HG03575 (cell line): ENCODE results near the gene PIM3.

Experiments
- ATAC-seq: cut with Tn5 transposase; IDR thresholded peaks from one replicate; pipeline ENCODE4 v1.9.1; 2021; ENCODE audit not compliant: unreplicated experiment, insufficient number of reproducible peaks, low FRiP score; ENCODE audit errors: extremely low read depth

Gene PIM3

DNA sequence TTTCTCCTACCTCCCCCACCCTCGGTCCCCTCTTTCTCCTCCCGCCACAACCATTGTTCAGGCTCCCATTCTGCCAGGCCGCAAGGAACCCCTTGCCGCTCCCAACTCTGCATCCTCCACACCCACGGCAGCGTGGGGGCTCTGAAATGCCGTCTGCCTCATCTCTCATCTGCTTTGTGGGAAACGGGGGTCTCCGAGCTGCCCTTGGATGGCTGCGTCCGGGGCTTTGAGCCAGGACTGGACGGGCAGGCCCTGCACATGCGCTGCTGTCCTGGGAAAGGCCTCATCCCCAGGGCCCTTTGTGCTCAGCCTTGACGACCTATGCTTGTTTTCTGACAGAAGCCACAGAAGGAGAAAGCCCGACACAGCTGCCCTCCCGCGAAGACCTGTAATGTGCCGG, 33.7 kb upstream of the PIM3 start:
- no peak for ATAC-seq

DNA sequence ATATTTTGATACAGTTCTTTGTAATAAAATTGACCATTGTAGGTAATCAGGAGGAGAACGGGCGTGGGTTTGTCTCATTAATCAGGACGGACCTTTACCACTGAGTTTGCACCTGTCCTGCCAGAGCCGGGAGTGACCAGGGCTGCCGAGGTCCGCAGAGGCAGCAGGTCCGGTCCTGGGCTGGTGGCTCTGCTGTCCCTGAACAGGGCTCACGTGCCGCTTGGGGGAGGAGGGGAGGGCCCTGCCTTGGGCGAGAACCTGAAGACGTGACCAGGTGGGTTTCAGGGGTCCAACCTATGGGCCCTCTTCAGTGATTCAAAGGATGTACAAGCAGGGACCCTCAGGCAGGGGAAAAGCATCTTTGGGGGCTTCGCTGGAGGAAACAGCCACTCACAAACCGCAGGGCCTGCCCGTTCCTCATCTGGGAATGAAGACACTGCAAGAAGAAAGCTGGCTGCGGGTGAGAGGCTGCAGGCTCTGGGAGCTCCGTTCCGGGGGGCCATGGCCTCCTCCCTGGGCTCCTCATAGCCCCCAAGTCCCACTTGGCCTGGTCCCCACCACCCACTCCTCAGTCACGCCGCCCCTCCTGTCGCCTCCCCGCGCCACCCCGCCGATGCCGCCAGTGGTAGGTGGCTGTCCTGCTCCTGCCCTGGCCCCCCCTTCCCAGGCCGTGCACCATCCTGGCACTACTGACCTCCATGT, 32.9 kb upstream of the PIM3 start:
- no peak for ATAC-seq

DNA sequence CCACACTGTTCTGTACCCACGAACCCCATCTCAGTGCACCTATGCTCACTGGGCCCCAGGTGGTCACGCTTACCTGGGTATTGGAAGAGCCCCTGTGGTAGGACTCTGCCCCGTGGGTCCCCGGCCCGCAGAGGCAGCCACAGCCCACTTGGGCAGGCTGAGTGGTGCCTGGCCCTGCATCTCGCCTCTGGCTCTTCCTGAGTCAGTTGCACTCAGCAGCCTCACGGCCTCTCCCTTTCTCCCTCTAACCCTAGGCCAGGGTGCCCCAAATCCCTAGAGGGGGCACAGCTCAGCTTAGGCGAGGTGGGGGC, 32.4 kb upstream of the PIM3 start:
- ATAC-seq = no peak

DNA sequence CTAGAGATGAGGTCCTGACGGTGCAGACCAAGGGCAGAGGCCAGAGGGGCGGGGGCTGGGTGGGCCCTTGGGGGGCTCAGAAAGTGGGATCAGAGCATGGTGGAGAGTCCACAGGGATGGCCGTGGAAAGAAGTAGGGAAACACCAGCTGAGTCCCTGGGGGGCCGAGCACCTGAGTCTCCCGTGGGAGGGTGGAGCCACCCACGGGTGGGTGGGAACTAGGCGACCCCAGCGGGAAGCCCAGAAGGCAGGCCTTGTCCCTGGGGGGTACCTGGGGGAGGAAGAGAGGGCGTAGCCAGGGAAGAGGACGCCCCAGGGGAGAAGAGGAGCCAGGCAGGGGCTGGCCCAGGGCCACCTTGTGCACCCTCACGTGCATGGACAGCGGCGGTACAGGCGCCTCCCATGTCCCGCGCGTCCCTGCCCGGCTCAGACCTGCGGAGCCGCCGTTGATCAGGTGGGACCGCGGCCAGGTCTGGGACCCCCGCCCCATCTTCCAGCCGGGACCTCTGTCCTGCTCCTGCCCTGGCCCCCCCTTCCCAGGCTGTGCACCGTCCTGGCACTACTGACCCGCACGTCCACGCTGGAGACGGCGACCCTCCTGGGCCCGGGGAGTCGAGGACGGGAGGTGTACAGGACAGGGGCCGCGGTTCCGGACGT, 31.9 kb upstream of the PIM3 start:
- no peak for ATAC-seq

DNA sequence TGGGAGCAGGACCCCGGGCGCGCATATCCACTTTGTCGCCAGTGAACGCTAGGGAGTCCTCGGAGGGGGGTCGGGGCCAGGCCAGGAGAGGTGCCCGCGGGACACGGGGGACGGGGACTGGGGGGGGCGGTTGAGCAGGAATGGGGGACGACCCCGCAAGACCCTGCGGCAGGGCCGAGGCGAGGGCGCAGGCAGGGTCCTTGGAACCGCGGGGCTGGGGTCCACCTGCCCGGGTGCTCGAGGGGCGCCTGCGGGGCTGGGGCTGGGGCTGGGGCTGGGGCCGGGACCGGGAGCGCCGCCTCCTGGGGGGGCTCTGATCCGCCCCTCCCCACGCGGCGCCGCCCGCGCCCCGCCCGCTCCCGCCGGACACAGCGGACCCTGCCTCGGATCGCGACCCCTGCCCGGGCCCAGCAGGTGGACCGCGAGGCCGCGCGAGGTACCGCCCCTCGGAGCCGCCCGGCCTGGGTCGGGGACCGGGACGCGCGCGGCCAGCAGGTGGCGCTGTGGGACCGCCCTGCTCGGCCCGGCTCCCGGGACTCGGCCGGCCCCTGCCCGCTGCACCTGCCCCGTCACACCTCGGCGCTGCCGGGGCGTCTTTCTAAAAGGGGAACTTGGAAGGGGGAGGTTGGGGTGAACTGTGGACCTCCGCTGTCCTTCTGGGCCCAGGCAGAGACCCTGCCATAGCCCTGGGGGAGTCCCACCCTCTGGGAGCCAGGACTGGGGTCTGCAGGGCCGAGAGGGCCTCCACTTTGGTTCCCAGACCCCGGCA, 31.2 kb upstream of the PIM3 start:
- no peak for ATAC-seq

DNA sequence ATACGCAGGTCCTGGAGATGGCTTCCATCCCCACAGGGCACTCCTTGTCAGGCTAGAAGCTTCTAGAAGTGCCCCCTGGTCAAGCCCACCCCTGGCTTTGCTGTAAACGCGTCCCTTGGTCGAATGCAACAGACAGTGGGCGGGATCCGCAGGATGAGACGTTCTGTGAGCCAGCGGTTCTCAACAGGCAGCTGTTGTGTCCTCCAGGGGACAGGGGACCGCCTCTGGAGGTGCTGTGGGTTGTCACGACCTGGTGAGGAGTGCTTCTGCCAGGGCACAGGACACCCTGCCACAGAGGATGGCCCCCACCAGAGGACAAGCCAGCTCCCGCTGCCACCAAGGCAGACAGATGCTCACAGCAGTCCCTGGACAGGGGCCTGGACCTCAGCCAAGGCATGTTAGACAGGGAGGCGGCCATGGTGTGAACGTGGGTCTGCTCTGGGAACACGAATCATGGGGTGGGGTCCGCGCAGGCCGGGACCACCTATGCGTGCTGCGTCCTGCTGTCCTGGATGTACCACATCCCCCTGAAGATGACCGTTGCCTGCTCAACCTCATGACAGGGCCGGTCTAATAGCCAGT, 30.5 kb upstream of the PIM3 start:
- no peak for ATAC-seq

DNA sequence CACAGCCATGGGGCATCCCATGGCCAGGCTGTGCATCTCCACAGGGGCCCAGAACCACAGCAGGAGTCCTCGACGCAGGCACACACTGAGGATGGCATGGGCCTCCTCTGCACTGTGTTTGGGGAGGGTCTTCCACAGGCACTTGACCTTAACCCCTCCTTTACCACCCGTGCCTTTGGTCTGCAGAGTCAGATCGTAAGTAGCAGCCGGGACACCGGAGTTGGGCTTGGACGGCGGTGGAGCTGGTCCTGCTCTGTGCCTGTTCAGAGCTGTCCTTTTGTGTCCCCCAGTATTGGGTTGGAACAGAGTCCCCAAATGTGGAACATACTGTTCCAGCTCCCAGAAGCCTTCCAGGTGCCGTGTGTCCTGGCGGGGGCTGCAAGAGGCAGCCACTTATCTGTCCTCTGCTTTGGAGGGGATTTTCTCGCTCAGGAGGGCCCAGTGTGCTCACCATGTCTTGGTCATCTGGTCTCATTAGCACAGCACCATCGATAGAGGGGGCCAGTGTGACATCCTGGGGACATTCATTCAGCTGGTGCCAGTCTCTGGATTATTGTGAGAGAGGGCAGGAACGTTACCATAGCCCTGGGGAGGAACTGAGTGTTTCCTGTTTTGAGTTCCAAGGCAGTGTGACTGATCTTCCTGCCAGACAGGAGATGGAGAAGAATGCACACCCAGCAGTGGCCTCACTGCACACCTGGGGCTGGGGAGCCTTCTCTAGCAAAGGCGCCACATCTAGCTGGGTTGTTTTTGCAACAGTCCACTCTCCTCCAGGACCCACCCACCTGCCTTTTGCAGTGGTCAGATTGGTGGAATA, 29.8 kb upstream of the PIM3 start:
- ATAC-seq = no peak

DNA sequence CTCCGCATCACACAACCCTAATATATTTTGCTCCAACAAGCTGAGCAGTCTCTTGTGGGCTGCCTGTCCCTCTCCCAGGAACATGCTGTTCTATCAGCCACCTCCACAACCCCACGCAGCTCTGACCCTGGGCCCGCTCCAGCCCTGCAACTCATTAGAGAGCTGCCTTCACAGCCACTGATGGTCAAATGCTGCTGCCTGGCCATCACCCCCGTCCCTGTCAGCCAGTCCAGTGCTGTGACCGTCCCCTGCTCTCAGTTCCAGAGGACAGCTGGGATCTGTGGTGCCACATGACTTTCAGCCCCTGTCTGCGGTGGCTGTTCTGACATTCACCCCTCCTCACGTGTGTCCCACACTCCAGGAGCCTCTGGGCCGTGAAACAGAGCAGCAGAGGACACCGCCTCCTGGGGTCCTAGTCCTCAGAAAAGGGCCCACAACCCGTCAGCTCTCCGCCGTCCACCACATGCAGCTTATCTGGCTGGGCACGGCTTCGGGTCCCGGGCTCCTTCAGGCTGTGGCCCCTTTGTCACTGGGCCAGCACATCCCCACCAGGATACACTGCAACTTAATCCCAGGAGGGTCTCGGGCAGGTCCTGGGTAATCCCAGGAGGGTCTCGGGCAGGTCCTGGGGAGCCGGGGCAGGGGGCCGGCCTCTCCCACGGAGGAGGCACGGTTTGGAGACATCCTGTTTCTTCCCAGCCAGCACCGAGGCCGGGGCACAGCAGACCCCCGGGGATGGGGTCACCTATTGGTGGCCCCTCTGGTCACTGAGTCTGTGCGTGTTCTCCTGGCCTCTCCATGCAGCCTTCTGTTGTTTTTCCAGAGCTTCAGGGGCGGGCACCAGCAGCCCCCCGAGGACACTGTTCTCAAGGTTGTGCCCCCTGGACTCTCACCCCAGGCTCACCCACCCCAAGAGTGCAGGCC, 27.1 kb upstream of the PIM3 start:
- ATAC-seq = no peak

DNA sequence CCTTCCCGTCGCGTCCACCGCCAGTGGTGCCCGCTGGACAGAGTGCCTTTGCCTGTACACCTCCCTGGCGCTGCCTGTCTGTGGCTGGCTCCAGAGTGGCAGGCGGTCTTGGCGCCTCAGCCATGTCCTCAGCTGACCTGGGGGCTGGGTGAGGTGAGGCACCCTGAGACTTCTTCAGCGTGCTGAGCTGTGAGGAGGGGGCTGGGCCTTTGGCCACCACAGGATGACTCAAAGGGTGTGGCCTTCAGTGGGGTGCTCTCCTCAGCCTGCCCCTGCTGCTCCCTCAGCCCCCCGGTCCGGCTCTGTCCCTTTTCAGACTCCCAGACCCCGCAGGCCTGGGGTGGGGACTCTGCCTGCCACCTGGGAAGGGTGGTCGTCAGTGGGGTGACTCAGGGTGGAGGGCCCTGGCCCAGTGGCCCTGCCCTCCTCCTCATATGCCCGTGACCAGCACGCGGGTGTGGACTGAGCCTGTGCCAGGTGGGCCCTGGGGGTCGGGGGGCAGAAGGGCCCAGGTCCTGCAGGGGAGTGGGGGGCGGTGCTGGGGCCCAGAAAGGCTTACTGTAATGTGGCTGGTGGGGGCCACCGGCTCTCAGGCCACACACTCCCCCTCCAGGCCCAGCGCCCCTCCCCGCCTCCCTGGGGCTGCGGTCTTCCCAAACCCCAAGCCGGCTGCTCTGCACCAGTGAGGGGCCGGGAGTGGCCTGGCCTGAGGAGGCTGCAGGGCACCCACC, 26.2 kb upstream of the PIM3 start:
- ATAC-seq = no peak

DNA sequence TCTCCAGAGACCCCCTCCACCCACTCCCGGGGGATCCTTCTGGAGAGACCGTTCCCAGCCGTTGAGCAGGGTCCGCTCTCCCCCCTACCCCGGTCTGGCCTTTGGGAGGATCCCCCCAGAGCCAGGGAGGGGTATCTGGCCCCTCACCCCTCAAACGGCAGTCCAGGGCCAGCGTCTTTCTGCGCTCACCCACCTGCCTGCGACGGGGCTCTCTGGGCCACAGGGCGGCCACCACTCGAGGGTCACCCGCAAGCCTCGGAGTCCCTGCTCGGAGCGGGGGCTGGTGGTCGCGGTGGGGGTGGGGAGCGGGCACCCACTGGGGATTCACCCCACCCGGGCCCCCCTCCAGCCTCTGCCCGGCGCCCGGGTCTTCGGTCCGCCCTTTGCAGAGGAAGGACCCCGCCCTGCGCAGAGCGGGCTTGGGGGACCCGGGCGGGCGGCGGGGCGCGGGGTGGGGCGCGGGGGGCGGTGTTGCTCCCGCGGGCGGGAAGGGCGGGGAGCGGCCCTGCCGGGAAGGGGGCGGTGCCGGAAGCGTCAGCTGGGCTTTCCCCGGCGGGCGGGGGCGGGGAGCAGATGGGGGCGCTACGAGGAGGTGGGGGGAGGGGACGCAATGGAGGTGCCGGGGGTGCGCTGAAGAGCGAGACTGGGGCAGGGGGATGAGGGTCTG, 25.5 kb upstream of the PIM3 start:
- no peak for ATAC-seq

DNA sequence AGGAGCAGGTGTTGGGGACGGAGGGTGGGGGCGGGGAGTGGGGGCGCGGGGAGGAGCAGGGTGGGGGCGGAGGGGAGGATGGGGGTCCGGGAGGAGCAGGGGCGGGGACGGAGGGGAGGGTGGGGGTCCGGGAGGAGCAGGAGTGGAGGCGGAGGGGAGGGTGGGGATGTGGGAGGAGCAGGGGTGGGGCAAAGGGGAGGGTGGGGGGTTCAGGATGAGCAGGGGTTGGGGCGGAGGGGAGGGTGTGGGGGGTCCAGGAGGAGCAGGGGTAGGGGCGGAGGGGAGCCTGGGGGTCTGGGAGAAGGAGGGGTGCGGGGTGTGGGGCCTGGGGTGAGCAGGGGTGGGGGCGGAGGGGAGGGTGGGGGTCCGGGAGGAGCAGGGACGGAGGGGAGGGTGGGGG, 25.0 kb upstream of the PIM3 start:
- no peak for ATAC-seq

DNA sequence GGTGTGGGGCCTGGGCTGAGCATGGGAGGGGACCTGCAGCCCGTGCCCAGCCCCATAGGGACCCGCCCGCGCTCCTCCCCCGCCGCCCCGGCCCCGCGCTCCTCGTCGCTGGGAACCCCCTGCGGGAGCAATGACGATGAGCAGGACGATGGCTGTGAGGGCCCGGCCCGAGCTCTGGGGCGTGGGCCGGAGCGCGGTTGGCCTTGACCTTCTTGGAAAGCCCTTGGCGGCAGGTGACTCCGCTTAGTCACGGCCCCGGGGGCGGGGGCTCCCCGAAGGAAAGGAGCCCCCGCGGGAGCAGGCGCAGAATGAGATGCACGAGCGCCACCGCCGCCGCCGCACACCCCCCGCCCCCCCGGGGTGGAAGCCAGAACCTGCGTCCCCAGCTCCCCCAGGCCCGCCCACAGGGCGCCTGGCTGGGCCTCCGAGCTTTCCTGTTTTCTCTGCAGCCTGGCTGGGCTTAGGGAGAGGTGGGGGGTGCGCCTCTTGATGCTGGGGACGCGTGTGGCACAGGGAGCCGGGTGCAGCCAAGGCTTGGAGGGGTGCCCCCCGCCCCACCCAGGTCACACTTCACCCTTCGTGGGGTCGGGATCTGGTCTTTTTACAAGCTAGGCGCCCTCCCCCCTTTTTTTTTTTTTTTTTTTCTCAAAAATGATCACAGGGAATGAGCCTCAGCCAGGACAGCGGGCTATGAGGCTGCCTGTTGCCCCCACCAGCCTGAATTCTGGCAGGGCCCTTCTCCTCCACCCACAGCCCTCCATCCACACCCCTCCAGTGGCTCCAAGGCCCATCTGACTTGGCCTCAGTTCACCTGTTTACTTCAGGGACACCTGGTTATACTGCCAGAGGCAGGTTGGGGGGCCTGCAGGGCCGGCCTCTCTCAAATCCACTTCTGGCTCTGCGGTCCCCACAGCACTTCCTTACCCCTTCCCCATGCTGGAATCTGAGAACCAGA, 24.3 kb upstream of the PIM3 start:
- ATAC-seq = peak; percentile 50

DNA sequence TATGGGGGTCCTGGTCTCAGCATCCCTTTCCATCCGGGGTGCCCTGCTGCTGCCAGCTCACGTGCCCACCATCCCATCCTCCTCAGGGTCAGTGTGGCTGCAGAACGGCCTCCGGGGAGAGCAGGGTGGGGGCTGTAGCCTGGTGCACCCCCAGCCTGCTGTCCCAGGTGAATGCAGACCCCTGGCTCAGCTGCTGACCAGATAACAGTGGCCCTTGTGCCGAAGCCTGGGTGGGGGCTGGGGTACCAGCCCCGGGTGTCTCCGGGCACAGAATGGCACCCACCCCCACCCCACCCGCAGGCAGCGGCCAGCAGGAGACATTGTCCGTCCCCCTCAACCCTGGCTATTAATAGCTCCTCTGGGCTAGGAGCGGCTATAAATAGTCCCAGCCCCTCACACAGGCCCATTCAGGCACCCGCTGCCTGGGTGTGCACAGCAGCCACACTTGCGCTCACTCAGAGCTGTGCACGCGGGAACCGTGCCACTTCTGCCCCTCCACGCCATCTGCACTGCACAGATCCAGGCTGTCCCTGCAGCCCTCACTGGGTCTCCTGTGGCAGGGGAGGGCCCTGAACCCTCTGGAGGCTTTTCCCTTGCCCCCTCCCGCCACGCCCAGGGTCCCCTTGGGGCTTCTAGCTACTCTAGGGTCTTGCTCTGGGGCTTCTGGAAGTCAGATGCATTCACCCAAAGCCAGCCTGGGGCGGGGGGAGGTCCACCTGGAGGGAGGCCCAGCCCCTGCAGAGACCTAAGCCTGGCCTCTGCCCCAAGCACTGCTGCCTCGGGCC, 23.4 kb upstream of the PIM3 start:
- no peak for ATAC-seq

DNA sequence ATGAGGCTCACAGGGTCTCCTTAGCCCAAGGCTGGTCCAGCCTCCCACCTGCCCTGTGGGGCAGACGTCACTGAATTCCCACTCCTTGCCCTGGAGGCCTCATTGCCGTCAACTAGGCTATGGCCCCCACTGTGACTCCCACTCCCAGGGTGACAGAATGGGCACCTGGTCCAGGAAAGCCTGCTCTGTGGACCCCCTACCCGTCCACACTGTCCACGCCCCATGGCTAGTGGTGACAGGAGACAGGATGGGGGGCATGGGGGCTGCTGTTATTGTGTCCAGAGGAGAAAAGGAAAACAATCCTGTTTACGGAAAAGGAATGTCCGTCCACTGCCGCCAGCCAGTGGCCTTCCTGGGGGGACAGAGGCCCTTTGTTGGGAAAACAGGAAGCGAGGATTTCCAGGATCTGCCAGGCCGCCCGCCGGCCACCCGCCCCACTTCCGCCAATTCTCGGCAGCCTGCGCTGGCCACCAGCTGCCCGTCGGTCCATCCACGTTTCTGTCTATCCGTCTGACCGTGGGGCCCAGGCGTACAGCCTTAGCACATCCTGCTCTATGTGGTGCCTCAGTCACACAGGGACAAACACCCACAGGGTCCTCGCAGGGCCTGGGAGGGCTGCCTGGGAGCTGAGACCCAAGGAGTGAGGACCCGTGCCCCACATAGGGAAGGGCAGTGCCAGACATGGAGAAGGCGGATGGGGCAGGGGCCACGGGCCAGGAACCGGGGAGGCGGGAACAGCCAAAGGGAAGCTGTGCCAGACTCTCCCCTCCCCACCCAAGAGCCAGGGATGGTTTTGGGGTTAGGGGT, 22.6 kb upstream of the PIM3 start:
- ATAC-seq = no peak
